HepG2 (cell line): ENCODE measurements around the gene ADAMTS4. TPM values are rescaled to one million over a fixed set of nuclear protein-coding genes. Genes with fewer than 3 reads are reported as not detected.

Source experiments
- FOXK2 ChIP-seq: fragments of 450-650 bp; IDR thresholded peaks from 2 replicates; pipeline ENCODE4 v1.6.1; 2016
- HMGXB4 ChIP-seq, 2 experiments: sonication (generic) in 1 of 2; formaldehyde crosslinking in 1 of 2; IDR thresholded peaks; 2 replicates each; pipeline versions ENCODE4 v1.4.0 to v1.6.1; 2018 to 2020; ENCODE audit warnings: missing genetic modification reagents in 2 of 2, borderline replicate concordance in 1 of 2, low read depth in 1 of 2, mild to moderate bottlenecking in 1 of 2, missing biosample characterization in 1 of 2
- KIAA2018 ChIP-seq: sonication (generic); formaldehyde crosslinking; IDR thresholded peaks from 2 replicates; pipeline ENCODE4 v1.5.0; 2020; ENCODE audit warnings: mild to moderate bottlenecking, missing genetic modification reagents, borderline replicate concordance
- RBFOX2 ChIP-seq: fragments of 200-400 bp; formaldehyde crosslinking; IDR thresholded peaks from 2 replicates; pipeline ENCODE4 v1.6.1; 2017; ENCODE audit warnings: low read depth, mild to moderate bottlenecking, low read length
- RNF2 ChIP-seq: fragments of 450-650 bp; conservative IDR thresholded peaks from 2 replicates; pipeline ENCODE4 v1.6.1; 2016; ENCODE audit warnings: low read depth
- RORA ChIP-seq: sonication (generic); formaldehyde crosslinking; IDR thresholded peaks from 2 replicates; pipeline ENCODE4 v1.5.0; 2020; ENCODE audit warnings: mild to moderate bottlenecking, missing genetic modification reagents, moderate library complexity
- WIZ ChIP-seq: sonication (generic); formaldehyde crosslinking; IDR thresholded peaks from 2 replicates; pipeline ENCODE4 v1.5.1; 2020; ENCODE audit warnings: mild to moderate bottlenecking, missing genetic modification reagents
- ZBTB39 ChIP-seq: sonication (generic); formaldehyde crosslinking; IDR thresholded peaks from 2 replicates; pipeline ENCODE4 v1.5.0; 2020; ENCODE audit warnings: missing genetic modification reagents
- ZBTB44 ChIP-seq: sonication (generic); formaldehyde crosslinking; IDR thresholded peaks from 2 replicates; pipeline ENCODE4 v1.4.0; 2020; ENCODE audit warnings: missing genetic modification reagents
- ZNF639 ChIP-seq: conservative IDR thresholded peaks from 2 replicates; pipeline ENCODE4 v1.6.1; 2018; ENCODE audit warnings: missing genetic modification reagents
- ZNF772 ChIP-seq: sonication (generic); formaldehyde crosslinking; IDR thresholded peaks from 2 replicates; pipeline ENCODE4 v1.5.0; 2020; ENCODE audit warnings: mild to moderate bottlenecking, missing genetic modification reagents
- ZNF782 ChIP-seq: sonication (generic); formaldehyde crosslinking; IDR thresholded peaks from 2 replicates; pipeline ENCODE4 v1.4.0; 2020; ENCODE audit warnings: missing genetic modification reagents, mild to moderate bottlenecking, borderline replicate concordance
- ZNF878 ChIP-seq: sonication (generic); formaldehyde crosslinking; IDR thresholded peaks from 2 replicates; pipeline ENCODE4 v1.8.1; 2023; ENCODE audit warnings: mild to moderate bottlenecking, missing genetic modification reagents, moderate library complexity
- ZSCAN21 ChIP-seq: sonication (generic); formaldehyde crosslinking; IDR thresholded peaks from 2 replicates; pipeline ENCODE4 v1.8.0; 2022; ENCODE audit warnings: mild to moderate bottlenecking, missing genetic modification reagents, moderate library complexity, borderline replicate concordance
- polyA plus RNA-seq, 8 experiments: library from polyadenylated mRNA; depleted of rRNA in 3 of 8; stranded (reverse) in 7 of 8; unstranded in 1 of 8; fragments of >200 nt; fragmentation: Illumina TruSeq in 4 of 8; extraction: Trizol in 4 of 8; gene quantifications; 2 replicates each; pipeline versions ENCODE4 v1.2.1 to v1.2.3, GENCODE V29; 2011 to 2016; ENCODE audit warnings: low read depth in 4 of 8, missing spikeins in 1 of 8, mixed read lengths in 1 of 8; ENCODE audit not compliant: insufficient read depth in 1 of 8
- total RNA-seq, 5 experiments: library from RNA; depleted of rRNA; stranded (reverse); fragments of >200 nt; fragmentation: Illumina TruSeq; extraction: Trizol; gene quantifications; 2 replicates each; pipeline ENCODE4 v1.2.3, GENCODE V29; 2016; ENCODE audit warnings: low read depth in 1 of 5

Gene ADAMTS4
- total and polyA plus RNA-seq, 2 of the 13 experiments (the other 11 are each of a cell fraction or from before 2014, with no cell fraction given): 0.51 to 1.7 TPM

GRCh38 chr1:161238039-161238473, 39.2 kb upstream of the ADAMTS4 start, which contains the start of gene NR1I3 (continued):
- TF ChIP-seq HMGXB4 (CRISPR knock-in tag; IDR thresholded peaks at IDR 0.05; ENCODE audit: borderline replicate concordance in 1 of 2, low read depth in 1 of 2) (peak in 1 of 2 experiments; percentile 19; a peak in 1 of 4 replicates), RBFOX2 (no peak), ZNF639 (no peak), ZNF878 (CRISPR knock-in tag) (no peak), KIAA2018 (CRISPR knock-in tag) (no peak), ZNF782 (CRISPR knock-in tag) (no peak), RNF2 (no peak), FOXK2 (peak; percentile 56; the same call in 1 of the 2 replicates), ZBTB39 (no peak), ZBTB44 (CRISPR knock-in tag) (no peak), RORA (no peak), WIZ (CRISPR knock-in tag) (no peak), ZNF772 (CRISPR knock-in tag) (peak; percentile 43; the same call in 1 of the 2 replicates), ZSCAN21 (CRISPR knock-in tag) (no peak)
